HUES64 (cell line): ENCODE measurements around the gene CRIP1.

Experiments
- H3K27ac ChIP-seq: 2 replicates; pipeline ENCODE4 v1.7.0; 2013; ENCODE audit warnings: low read depth, low read length, inconsistent platforms
- H3K27me3 ChIP-seq: 2 replicates; pipeline ENCODE4 v1.6.1; 2013; ENCODE audit warnings: mild to moderate bottlenecking, low read length; ENCODE audit not compliant: insufficient read depth
- H3K36me3 ChIP-seq: 2 replicates; pipeline ENCODE4 v1.6.1; 2013; ENCODE audit warnings: mild to moderate bottlenecking, low read length; ENCODE audit not compliant: insufficient read depth
- H3K4me1 ChIP-seq: 2 replicates; pipeline ENCODE4 v1.6.1; 2013; ENCODE audit warnings: mild to moderate bottlenecking, low read length, moderate library complexity; ENCODE audit not compliant: insufficient read depth
- H3K4me3 ChIP-seq: 2 replicates; pipeline ENCODE4 v1.5.1; 2013; ENCODE audit warnings: mild to moderate bottlenecking, low read length, moderate library complexity
- H3K9ac ChIP-seq: 2 replicates; pipeline ENCODE4 v1.6.1; 2013; ENCODE audit warnings: mild to moderate bottlenecking, low read depth, low read length
- H3K9me3 ChIP-seq: 2 replicates; pipeline ENCODE4 v1.6.1; 2013; ENCODE audit warnings: low read depth, low read length; ENCODE audit not compliant: insufficient read depth
- WGBS: fragments of 150-250, 120-280 bp; methylation state at CpG from one replicate; pipeline ENCODE4 v1.1.7; 2013; ENCODE audit warnings: missing lambda C conversion rate; 5-methylcytosine and 5-hydroxymethylcytosine counted together

The CRIP1 gene

GRCh38 chr14:105455086-105455640, 31.5 kb upstream of the CRIP1 start:
- H3K36me3 ChIP-seq, result peaks cover 82% of the 10 kb centered on the region
- WGBS, result 96% methylated on average over 22 of the region's 22 CpGs

GRCh38 chr14:105455766-105456660, 30.7 kb upstream of the CRIP1 start:
- 90% methylated on average over 22 of the region's 22 CpGs for WGBS
- Histone ChIP-seq H3K4me3 (no peak overlapping the region), H3K9ac (no peak overlapping the region), H3K27me3 (no peaks in the 10 kb centered on the region), H3K4me1 (no peaks in the 10 kb centered on the region), H3K36me3 (peaks cover 82% of the 10 kb centered on the region), H3K9me3 (no peaks in the 10 kb centered on the region), H3K27ac (no peak overlapping the region)

More at GRCh38 chr14:105455086-105455640, 31.5 kb upstream of the CRIP1 start:
- H3K4me1 ChIP-seq, result no peaks in the 10 kb centered on the region
- H3K4me3 ChIP-seq, result no peak overlapping the region
- H3K9me3 ChIP-seq, result no peaks in the 10 kb centered on the region
- no peak overlapping the region for H3K9ac ChIP-seq
- no peaks in the 10 kb centered on the region for H3K27me3 ChIP-seq
- no peak overlapping the region for H3K27ac ChIP-seq

- WGBS, result 96% methylated on average over 22 of the region's 22 CpGs
- Histone ChIP-seq H3K27me3 (no peaks in the 10 kb centered on the region), H3K9me3 (no peaks in the 10 kb centered on the region), H3K36me3 (peaks cover 83% of the 10 kb centered on the region), H3K4me3 (no peak overlapping the region), H3K27ac (no peak overlapping the region), H3K9ac (no peak overlapping the region), H3K4me1 (no peaks in the 10 kb centered on the region)
Measured at GRCh38 chr14:105456736-105457617, 29.7 kb upstream of the CRIP1 start.

- 91% methylated on average over 18 of the region's 18 CpGs for WGBS
- H3K4me1 ChIP-seq, result no peaks in the 10 kb centered on the region
- peaks cover 81% of the 10 kb centered on the region for H3K36me3 ChIP-seq
- H3K27me3 ChIP-seq, result no peaks in the 10 kb centered on the region
- no peak overlapping the region for H3K9ac ChIP-seq
- H3K9me3 ChIP-seq, result no peaks in the 10 kb centered on the region
- no peak overlapping the region for H3K27ac ChIP-seq
- H3K4me3 ChIP-seq, result no peak overlapping the region
Measured at GRCh38 chr14:105458010-105458409, 28.7 kb upstream of the CRIP1 start.

GRCh38 chr14:105458571-105458970, 28.1 kb upstream of the CRIP1 start:
- H3K36me3 ChIP-seq, result peaks cover 81% of the 10 kb centered on the region
- H3K27me3 ChIP-seq, result no peaks in the 10 kb centered on the region
- 89% methylated on average over 14 of the region's 14 CpGs for WGBS

GRCh38 chr14:105460116-105460515, 26.6 kb upstream of the CRIP1 start:
- Histone ChIP-seq H3K36me3 (peaks cover 80% of the 10 kb centered on the region), H3K4me1 (no peaks in the 10 kb centered on the region), H3K27me3 (no peaks in the 10 kb centered on the region), H3K27ac (no peak overlapping the region), H3K9me3 (no peaks in the 10 kb centered on the region), H3K4me3 (no peak overlapping the region), H3K9ac (no peak overlapping the region)
- 95% methylated on average over 17 of the region's 17 CpGs for WGBS

More at GRCh38 chr14:105458571-105458970, 28.1 kb upstream of the CRIP1 start:
- Histone ChIP-seq H3K27ac (no peak overlapping the region), H3K9ac (no peak overlapping the region), H3K4me3 (no peak overlapping the region), H3K9me3 (no peaks in the 10 kb centered on the region), H3K4me1 (no peaks in the 10 kb centered on the region)

GRCh38 chr14:105460616-105461015, 26.1 kb upstream of the CRIP1 start:
- Histone ChIP-seq H3K9ac (no peak overlapping the region), H3K27ac (no peak overlapping the region), H3K4me1 (no peaks in the 10 kb centered on the region), H3K27me3 (no peaks in the 10 kb centered on the region), H3K4me3 (no peak overlapping the region), H3K9me3 (no peaks in the 10 kb centered on the region), H3K36me3 (peaks cover 80% of the 10 kb centered on the region)
- 96% methylated on average over 17 of the region's 17 CpGs for WGBS

- Histone ChIP-seq H3K4me1 (no peaks in the 10 kb centered on the region), H3K27me3 (no peaks in the 10 kb centered on the region), H3K4me3 (no peak overlapping the region), H3K36me3 (peaks cover 79% of the 10 kb centered on the region), H3K9ac (no peak overlapping the region), H3K9me3 (no peaks in the 10 kb centered on the region), H3K27ac (no peak overlapping the region)
- WGBS, result 97% methylated on average over 18 of the region's 18 CpGs
Measured at GRCh38 chr14:105461903-105462302, 24.8 kb upstream of the CRIP1 start.

GRCh38 chr14:105464501-105464900, 22.2 kb upstream of the CRIP1 start:
- no peak overlapping the region for H3K4me3 ChIP-seq
- peaks cover 86% of the 10 kb centered on the region for H3K36me3 ChIP-seq
- no peaks in the 10 kb centered on the region for H3K9me3 ChIP-seq
- no peaks in the 10 kb centered on the region for H3K4me1 ChIP-seq
- H3K27ac ChIP-seq, result no peak overlapping the region
- no peak overlapping the region for H3K9ac ChIP-seq
- no peaks in the 10 kb centered on the region for H3K27me3 ChIP-seq
- WGBS, result 94% methylated on average over 33 of the region's 33 CpGs

- H3K36me3 ChIP-seq, result peaks cover 86% of the 10 kb centered on the region
- peak overlapping the region; percentile 30; the same call in 1 of the 2 replicates for H3K27ac ChIP-seq
- no peak overlapping the region for H3K9ac ChIP-seq
- WGBS, result 67% methylated on average over 20 of the region's 20 CpGs
- H3K27me3 ChIP-seq, result no peaks in the 10 kb centered on the region
- H3K4me3 ChIP-seq, result no peak overlapping the region
- no peaks in the 10 kb centered on the region for H3K4me1 ChIP-seq
- H3K9me3 ChIP-seq, result no peaks in the 10 kb centered on the region
Measured at GRCh38 chr14:105465209-105466031, 21.3 kb upstream of the CRIP1 start.
